ENCODE measurements around the gene RASA3. TPM values are rescaled to one million over a fixed set of nuclear protein-coding genes. Genes with fewer than 3 reads are reported as not detected.

The RASA3 gene
- total RNA-seq, 1 donor from 2014 or later = 14.6 TPM

DNA sequence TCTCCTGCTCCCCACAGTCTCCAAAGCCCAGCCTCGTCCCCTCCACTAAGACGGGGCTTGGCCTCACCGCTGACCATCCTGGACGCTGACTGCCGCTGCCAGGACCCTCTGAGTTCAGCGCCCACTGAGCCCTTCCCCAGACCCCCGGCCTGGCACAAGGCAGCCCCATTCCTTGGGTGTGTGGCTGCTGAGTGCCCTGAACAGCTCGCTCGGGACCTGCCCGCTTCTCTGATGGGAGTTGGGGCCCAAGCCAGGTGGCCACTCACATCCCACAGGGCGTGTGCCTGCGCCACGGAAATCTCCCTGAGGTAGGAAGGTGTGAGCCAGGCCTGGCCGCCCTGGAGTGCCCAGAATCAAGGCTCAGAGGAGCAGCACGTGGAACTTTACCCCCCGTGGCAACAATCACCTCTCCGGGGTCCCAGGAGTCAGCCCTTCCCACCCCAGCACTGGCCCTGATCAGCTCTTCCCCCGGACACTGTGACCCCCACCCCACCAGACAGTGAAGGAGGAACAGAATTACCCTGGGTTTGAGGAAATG is 179.4 kb downstream of the RASA3 start:
- Mint-ChIP-seq H3K9me3 (peaks cover 1% of the 10 kb centered on the region), H3K27ac (no peak overlapping the region), H3K36me3 (no peaks in the 10 kb centered on the region), H3K27me3 (ENCODE audit: low read depth) (no peaks in the 10 kb centered on the region), H3K4me1 (peaks cover 2% of the 10 kb centered on the region), H3K4me3 (no peak overlapping the region)
- TF ChIP-seq, protein P1, sequence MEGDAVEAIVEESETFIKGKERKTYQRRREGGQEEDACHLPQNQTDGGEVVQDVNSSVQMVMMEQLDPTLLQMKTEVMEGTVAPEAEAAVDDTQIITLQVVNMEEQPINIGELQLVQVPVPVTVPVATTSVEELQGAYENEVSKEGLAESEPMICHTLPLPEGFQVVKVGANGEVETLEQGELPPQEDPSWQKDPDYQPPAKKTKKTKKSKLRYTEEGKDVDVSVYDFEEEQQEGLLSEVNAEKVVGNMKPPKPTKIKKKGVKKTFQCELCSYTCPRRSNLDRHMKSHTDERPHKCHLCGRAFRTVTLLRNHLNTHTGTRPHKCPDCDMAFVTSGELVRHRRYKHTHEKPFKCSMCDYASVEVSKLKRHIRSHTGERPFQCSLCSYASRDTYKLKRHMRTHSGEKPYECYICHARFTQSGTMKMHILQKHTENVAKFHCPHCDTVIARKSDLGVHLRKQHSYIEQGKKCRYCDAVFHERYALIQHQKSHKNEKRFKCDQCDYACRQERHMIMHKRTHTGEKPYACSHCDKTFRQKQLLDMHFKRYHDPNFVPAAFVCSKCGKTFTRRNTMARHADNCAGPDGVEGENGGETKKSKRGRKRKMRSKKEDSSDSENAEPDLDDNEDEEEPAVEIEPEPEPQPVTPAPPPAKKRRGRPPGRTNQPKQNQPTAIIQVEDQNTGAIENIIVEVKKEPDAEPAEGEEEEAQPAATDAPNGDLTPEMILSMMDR (IDR thresholded peaks at IDR 0.05; ENCODE audit: unreplicated experiment) = no peak
- no peak for DNase-seq (ENCODE audit: low spot score in 2 of 2, unreplicated experiment in 2 of 2)

DNA sequence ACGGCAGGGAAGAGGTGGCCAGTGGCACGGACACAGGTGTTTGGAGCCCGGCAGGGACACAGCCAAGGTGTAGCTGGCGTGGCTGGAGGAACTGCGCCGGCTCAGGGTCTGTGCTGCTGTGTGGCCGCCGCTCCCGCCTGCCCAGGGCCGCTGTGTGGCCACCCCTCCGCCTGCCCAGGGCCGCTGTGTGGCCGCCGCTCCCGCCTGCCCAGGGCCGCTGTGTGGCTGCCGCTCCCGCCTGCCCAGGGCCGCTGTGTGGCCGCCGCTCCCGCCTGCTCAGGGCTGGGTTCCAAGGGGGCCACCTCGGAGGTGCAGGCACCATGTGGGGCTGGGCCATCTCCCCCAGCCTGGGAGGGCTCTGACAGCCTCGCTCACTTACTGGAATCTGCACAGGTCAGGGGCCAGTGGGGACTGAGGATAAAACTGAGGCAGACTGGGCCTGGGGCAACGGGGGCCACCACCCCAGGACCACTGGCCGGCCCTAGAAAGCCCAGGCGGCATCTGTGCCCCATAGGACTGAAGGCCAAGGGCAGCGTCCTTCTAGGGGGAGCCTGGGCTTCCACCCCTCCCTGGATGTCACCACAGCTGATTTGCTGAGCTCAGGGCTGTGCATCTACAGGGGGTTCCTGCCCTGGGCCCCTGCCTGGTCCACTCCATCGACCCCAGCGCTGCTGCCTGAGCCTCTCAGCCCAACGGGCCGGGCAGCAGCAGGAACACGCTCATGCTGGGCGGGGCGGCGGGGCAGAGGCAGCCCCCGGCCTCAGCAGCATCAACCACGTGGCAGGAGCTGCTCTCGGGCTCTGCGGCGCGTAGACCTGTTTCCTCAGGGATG is 180.1 kb downstream of the RASA3 start:
- Mint-ChIP-seq H3K27ac (no peak overlapping the region), H3K4me1 (peaks cover 2% of the 10 kb centered on the region), H3K9me3 (no peaks in the 10 kb centered on the region), H3K27me3 (ENCODE audit: low read depth) (no peaks in the 10 kb centered on the region), H3K4me3 (no peak overlapping the region), H3K36me3 (no peaks in the 10 kb centered on the region)
- TF ChIP-seq, protein P1 (IDR thresholded peaks at IDR 0.05; ENCODE audit: unreplicated experiment) = no peak
- no peak for DNase-seq (ENCODE audit: low spot score in 2 of 2, unreplicated experiment in 2 of 2)

DNA sequence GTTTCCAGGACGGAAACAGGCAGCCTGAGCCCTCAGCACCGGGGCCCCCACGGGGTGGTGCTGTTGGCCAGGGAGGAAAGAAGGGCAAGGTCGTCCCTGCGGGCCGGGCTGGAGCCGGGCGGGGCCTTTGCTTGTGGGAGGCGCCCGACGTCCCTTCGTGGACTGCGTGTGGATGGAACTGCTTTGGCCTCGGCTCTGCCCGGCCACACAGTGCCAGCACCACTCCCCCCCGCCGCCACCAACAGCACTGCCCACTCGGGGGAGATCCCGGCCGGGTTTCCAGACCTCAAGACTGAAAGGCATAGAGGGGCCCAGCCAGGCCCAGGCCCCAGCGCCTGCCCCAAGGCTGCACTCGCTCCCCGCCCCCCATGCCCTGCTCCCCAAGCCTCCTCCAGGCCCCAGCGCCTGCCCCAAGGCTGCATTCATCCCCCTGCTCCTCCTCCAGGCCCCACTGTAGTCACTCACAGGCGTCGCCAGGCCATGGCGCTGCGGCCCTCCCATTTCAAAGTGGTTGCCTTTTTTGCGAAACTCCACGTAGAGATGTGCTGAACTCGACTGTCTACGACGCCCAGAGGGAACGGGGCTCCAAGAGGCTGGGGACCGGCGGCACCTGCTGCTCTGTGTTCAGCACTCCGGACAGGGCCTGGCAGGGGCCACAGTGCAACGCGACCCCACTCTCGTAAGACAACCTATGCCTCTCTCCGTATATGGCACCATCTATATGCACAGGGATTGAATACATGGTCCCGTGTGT is 181.0 kb downstream of the RASA3 start:
- no peaks in the 10 kb centered on the region for H3K9me3 Mint-ChIP-seq
- TF ChIP-seq, protein P1 (IDR thresholded peaks at IDR 0.05; ENCODE audit: unreplicated experiment) = peak; percentile 21
- no peaks in the 10 kb centered on the region for H3K36me3 Mint-ChIP-seq
- peaks cover 2% of the 10 kb centered on the region for H3K4me1 Mint-ChIP-seq
- no peak overlapping the region for H3K4me3 Mint-ChIP-seq
- peak in 1 of 2 experiments; percentile 62 for DNase-seq (ENCODE audit: low spot score in 2 of 2, unreplicated experiment in 2 of 2)
- no peaks in the 10 kb centered on the region for H3K27me3 Mint-ChIP-seq (ENCODE audit: low read depth)
- H3K27ac Mint-ChIP-seq = no peak overlapping the region

DNA sequence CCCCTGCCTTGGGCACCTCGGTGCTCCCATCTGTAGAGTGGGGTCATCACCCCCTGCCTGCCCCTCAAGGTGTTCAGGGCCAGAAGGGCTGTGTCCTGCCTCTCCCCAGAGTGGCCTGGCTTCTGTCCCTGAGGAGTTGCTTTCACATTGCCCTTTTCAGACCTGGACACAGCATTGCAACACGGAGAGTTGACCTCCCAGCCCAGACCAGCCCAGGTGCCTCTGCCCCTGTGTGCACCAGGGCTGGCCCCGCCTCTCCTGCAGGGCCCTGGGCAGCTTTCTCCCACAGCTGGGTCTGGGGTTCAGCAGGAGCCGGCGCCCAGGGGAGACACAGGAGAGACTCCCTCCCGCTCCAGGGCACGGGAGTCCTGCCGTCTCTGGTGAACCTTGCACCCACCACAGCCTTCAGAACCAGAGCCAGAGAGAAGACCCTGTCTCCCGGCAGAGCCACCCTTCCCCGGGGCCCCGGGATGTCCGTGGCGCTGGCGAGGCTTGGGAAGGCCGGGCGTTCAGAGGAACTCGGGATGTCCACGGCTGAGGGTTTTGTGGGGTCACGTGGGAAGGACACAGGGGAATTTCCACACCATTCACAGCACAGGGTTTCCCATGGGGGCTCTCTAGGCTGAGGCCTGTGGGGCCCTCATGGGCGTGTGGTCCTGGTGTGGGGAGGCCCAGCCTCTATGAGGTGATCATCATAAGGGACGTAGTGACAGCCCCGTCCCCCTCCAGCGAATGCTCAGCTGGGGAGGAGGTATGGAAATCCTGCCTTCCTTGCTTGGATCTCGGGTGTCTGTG is 181.8 kb downstream of the RASA3 start:
- TF ChIP-seq, protein P1 (IDR thresholded peaks at IDR 0.05; ENCODE audit: unreplicated experiment) = no peak
- H3K27me3 Mint-ChIP-seq (ENCODE audit: low read depth) = no peaks in the 10 kb centered on the region
- no peaks in the 10 kb centered on the region for H3K36me3 Mint-ChIP-seq
- no peak overlapping the region for H3K27ac Mint-ChIP-seq
- no peak overlapping the region for H3K4me3 Mint-ChIP-seq
- no peaks in the 10 kb centered on the region for H3K9me3 Mint-ChIP-seq
- peaks cover 2% of the 10 kb centered on the region for H3K4me1 Mint-ChIP-seq
- DNase-seq (ENCODE audit: low spot score in 2 of 2, unreplicated experiment in 2 of 2) = no peak

DNA sequence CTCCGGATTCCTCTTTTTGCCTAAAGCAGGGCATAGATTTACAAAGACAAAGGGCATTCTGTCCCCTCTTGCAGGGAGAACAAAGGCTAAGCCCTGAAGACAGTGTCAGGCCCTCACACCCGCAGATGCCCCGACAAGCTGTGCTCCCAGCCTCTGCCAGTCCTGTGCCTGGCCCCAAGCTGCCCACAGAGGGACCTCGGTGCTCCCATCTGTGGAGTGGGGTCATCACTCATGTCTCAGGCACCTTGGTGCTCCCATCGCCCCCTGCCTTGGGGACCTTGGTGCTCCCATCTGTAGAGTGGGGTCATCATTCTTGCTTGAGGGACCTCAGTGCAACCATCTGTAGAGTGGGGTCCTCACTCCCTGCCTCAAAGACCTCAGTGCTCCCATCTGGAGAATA is 182.9 kb downstream of the RASA3 start:
- Mint-ChIP-seq H3K27me3 (ENCODE audit: low read depth) (no peaks in the 10 kb centered on the region), H3K4me1 (peaks cover 2% of the 10 kb centered on the region), H3K4me3 (no peak overlapping the region), H3K27ac (no peak overlapping the region), H3K36me3 (no peaks in the 10 kb centered on the region), H3K9me3 (no peaks in the 10 kb centered on the region)
- DNase-seq (ENCODE audit: low spot score in 2 of 2, unreplicated experiment in 2 of 2) = no peak
- TF ChIP-seq, protein P1 (IDR thresholded peaks at IDR 0.05; ENCODE audit: unreplicated experiment) = no peak
